BJ (cell line): ENCODE measurements around the gene LHFPL2. TPM values are rescaled to one million over a fixed set of nuclear protein-coding genes. Genes with fewer than 3 reads are reported as not detected.

Source experiments
- CTCF ChIA-PET: fragments of 350-600 bp; formaldehyde crosslinking; extraction: SDS; loops from one replicate; lab custom pipeline; 2021; ENCODE audit warnings: antibody characterized with exemption, inconsistent platforms; lab: Yijun Ruan, JAX
- POLR2A ChIA-PET: fragments of 300-600 bp; sonication (Branson Sonifier 250); formaldehyde crosslinking; extraction: SDS; loops from one replicate; lab custom pipeline; 2021; ENCODE audit warnings: antibody characterized with exemption; lab: Charles Lee
- DNase-seq: peaks from one replicate; pipeline ENCODE4 v3.0.0-alpha.2; 2011; ENCODE audit warnings: low read depth
- H3K27me3 ChIP-seq: 2 replicates; pipeline ENCODE4 v1.6.0; 2011; ENCODE audit warnings: low read length; ENCODE audit not compliant: control insufficient read depth, insufficient read depth
- H3K36me3 ChIP-seq: 2 replicates; pipeline ENCODE4 v1.5.1; 2011; ENCODE audit warnings: low read length; ENCODE audit not compliant: control insufficient read depth, insufficient read depth
- H3K4me3 ChIP-seq: 2 replicates; pipeline ENCODE4 v1.5.1; 2011; ENCODE audit warnings: low read depth, mild to moderate bottlenecking, control low read depth, low read length
- CTCF ChIP-seq: IDR thresholded peaks from 2 replicates; pipeline ENCODE4 v1.5.1; 2011; ENCODE audit warnings: low read depth, mild to moderate bottlenecking, control low read depth, inconsistent platforms, low read length, moderate library complexity; ENCODE audit not compliant: insufficient read depth
- polyA plus RNA-seq: library from polyadenylated mRNA; depleted of rRNA; stranded (reverse); fragments of >200 nt; gene quantifications from 2 replicates; pipeline ENCODE4 v1.2.3, GENCODE V29; 2011

Gene LHFPL2
- polyA plus RNA-seq, 1 experiment: 4.4 TPM

- H3K27me3 ChIP-seq: no peaks in the 10 kb centered on the region
- no peak for TF ChIP-seq CTCF
- ChIA-PET POLR2A (interaction anchor here (0.6 kb wide), 1 partner anchor 70 kb away, joined by 3 read pairs; no protein-coding TSS in a partner anchor), CTCF (interaction anchor here (0.8 to 2.3 kb wide), 3 partner anchors 9 to 12 kb away, joined by 3 to 6 read pairs (median 3); no protein-coding TSS in a partner anchor)
- H3K36me3 ChIP-seq: no peaks in the 10 kb centered on the region
- no peak overlapping the region for H3K4me3 ChIP-seq
- no peak for DNase-seq
These were observed 47.7 kb downstream of the LHFPL2 start for GRCh38 chr5:78600687-78601414.

- Histone ChIP-seq H3K4me3 (no peak overlapping the region), H3K27me3 (no peaks in the 10 kb centered on the region), H3K36me3 (no peaks in the 10 kb centered on the region)
- no peak for DNase-seq
- CTCF ChIA-PET: no interaction called here
- POLR2A ChIA-PET: no interaction called here
- no peak for TF ChIP-seq CTCF
These were observed 49.6 kb downstream of the LHFPL2 start for GRCh38 chr5:78598973-78599372.

GRCh38 chr5:78597974-78598371 lies 50.6 kb downstream of the LHFPL2 start:
- Histone ChIP-seq H3K27me3 (no peaks in the 10 kb centered on the region), H3K36me3 (no peaks in the 10 kb centered on the region), H3K4me3 (no peak overlapping the region)
- no peak for TF ChIP-seq CTCF
- no peak for DNase-seq
- POLR2A ChIA-PET: no interaction called here
- CTCF ChIA-PET: no interaction called here

- no peak for TF ChIP-seq CTCF
- Histone ChIP-seq H3K27me3 (no peaks in the 10 kb centered on the region), H3K36me3 (no peaks in the 10 kb centered on the region), H3K4me3 (no peak overlapping the region)
- POLR2A ChIA-PET: no interaction called here
- DNase-seq: no peak
- CTCF ChIA-PET: interaction anchor here (0.9 kb wide), 1 partner anchor 53 kb away, joined by 3 read pairs; no protein-coding TSS in a partner anchor
These were observed 51.3 kb downstream of the LHFPL2 start for GRCh38 chr5:78597068-78597973.

GRCh38 chr5:78595458-78595921 lies 53.1 kb downstream of the LHFPL2 start:
- ChIA-PET POLR2A (no interaction called here), CTCF (no interaction called here)
- no peaks in the 10 kb centered on the region for H3K36me3 ChIP-seq
- H3K4me3 ChIP-seq: no peak overlapping the region
- TF ChIP-seq CTCF: no peak
- H3K27me3 ChIP-seq: no peaks in the 10 kb centered on the region
- no peak for DNase-seq
